ENCODE results near the gene ALDH1A3.

Gene ALDH1A3

GRCh38 chr15:100859970-100860828 lies 19.4 kb upstream of the ALDH1A3 start:
- no peak for DNase-seq (ENCODE audit: low read depth)
- H3K4me3 ChIP-seq (ENCODE audit: low read length) = no peak overlapping the region
- TF ChIP-seq CTCF (conservative IDR thresholded peaks at IDR 0.05; ENCODE audit: low read depth, low read length) = no peak

GRCh38 chr15:100860829-100861510 lies 18.7 kb upstream of the ALDH1A3 start:
- no peak overlapping the region for H3K4me3 ChIP-seq (ENCODE audit: low read length)
- DNase-seq (ENCODE audit: low read depth) = no peak
- TF ChIP-seq CTCF (conservative IDR thresholded peaks at IDR 0.05; ENCODE audit: low read depth, low read length) = no peak

- no peak for TF ChIP-seq CTCF (conservative IDR thresholded peaks at IDR 0.05; ENCODE audit: low read depth, low read length)
- DNase-seq (ENCODE audit: low read depth) = no peak
- H3K4me3 ChIP-seq (ENCODE audit: low read length) = no peak overlapping the region
Observed at GRCh38 chr15:100861511-100861991, 18.1 kb upstream of the ALDH1A3 start.

GRCh38 chr15:100862162-100862561 lies 17.5 kb upstream of the ALDH1A3 start:
- TF ChIP-seq CTCF (conservative IDR thresholded peaks at IDR 0.05; ENCODE audit: low read depth, low read length) = no peak
- no peak overlapping the region for H3K4me3 ChIP-seq (ENCODE audit: low read length)
- DNase-seq (ENCODE audit: low read depth) = no peak

- no peak for TF ChIP-seq CTCF (conservative IDR thresholded peaks at IDR 0.05; ENCODE audit: low read depth, low read length)
- DNase-seq (ENCODE audit: low read depth) = no peak
- H3K4me3 ChIP-seq (ENCODE audit: low read length) = no peak overlapping the region
Observed at GRCh38 chr15:100863075-100863795, 16.4 kb upstream of the ALDH1A3 start.

- DNase-seq (ENCODE audit: low read depth) = no peak
- TF ChIP-seq CTCF (conservative IDR thresholded peaks at IDR 0.05; ENCODE audit: low read depth, low read length) = no peak
- H3K4me3 ChIP-seq (ENCODE audit: low read length) = no peak overlapping the region
Observed at GRCh38 chr15:100863796-100864267, 15.8 kb upstream of the ALDH1A3 start.

Data from retinal pigment epithelial cell (primary cell).